HCT116 (cell line): Measurements from ENCODE around the gene PCDHB11. TPM values are rescaled to one million over a fixed set of nuclear protein-coding genes. Genes with fewer than 3 reads are reported as not detected.
"Not testable (repeated sequence)": the region's sequence is repeated elsewhere in the genome, so short reads cannot be mapped to it uniquely, and the experiment has no call there.

Source experiments
- ATAC-seq: fragments of 200-7000 bp; cut with Tn5 transposase; 2 replicates; pipeline ENCODE4 v1.9.1; 2020; ENCODE audit warnings: mild to moderate bottlenecking, moderate library complexity
- BruUV-seq: library from RNA; stranded (reverse); fragments of 400-500 nt; replicated peaks from 2 replicates; lab custom pipeline; 2021; lab: Mats Ljungman, UMichigan
- CTCF ChIA-PET: fragments of 300-600 bp; sonication (Branson Sonifier 250); formaldehyde crosslinking; loops from one replicate; lab custom pipeline; 2021; ENCODE audit warnings: antibody characterized with exemption; lab: Charles Lee
- POLR2A ChIA-PET: fragments of 300-600, 350-600 bp; sonication (Branson Sonifier 250); formaldehyde crosslinking; loops from one replicate; lab custom pipeline; 2021; ENCODE audit warnings: antibody characterized with exemption; lab: Charles Lee
- RAD21 ChIA-PET, 2 experiments: fragments of 300-600 bp; sonication (Branson Sonifier 250); formaldehyde crosslinking; loops; one replicate each; lab custom pipeline; 2023; ENCODE audit warnings: low total read pairs in 2 of 2; ENCODE audit not compliant: uncharacterized antibody in 2 of 2, unreplicated experiment in 2 of 2, low non-redundant PET in 1 of 2; lab: Charles Lee
- DNase-seq: peaks from one replicate; pipeline ENCODE4 v3.0.0-alpha.2; 2010; ENCODE audit warnings: low read depth, low spot score
- H2AFZ ChIP-seq: fragments of 200-600 bp; shearing (Covaris generic), sonication (generic); 2 replicates; pipeline ENCODE4 v1.6.1; 2017; ENCODE audit warnings: low read depth, mixed run types, mixed read lengths, antibody characterized with exemption, low read length; ENCODE audit not compliant: poor library complexity, severe bottlenecking
- H3K27ac ChIP-seq: 2 replicates; pipeline ENCODE4 v1.5.1; 2012; ENCODE audit warnings: low read depth, low read length
- H3K27me3 ChIP-seq: fragments of 200-600 bp; sonication (generic); 2 replicates; pipeline ENCODE4 v1.6.1; 2016; ENCODE audit warnings: mixed run types, low read length, mixed read lengths; ENCODE audit not compliant: insufficient read depth
- H3K36me3 ChIP-seq, 2 experiments: fragments of 200-500 bp in 1 of 2; fragments of 200-600 bp in 1 of 2; sonication (Bioruptor generic) in 1 of 2; sonication (generic) in 1 of 2; 2 replicates each; pipeline versions ENCODE4 v1.5.1 to v1.6.1; 2014 to 2016; ENCODE audit warnings: low read length in 2 of 2, inconsistent platforms in 1 of 2, mixed read lengths in 1 of 2, mixed run types in 1 of 2; ENCODE audit not compliant: insufficient read depth in 2 of 2, control insufficient read depth in 1 of 2
- H3K4me1 ChIP-seq, 2 experiments: fragments of 200-600 bp in 1 of 2; sonication (generic) in 1 of 2; 2 replicates each; pipeline versions ENCODE4 v1.5.1 to v1.6.1; 2012 to 2017; ENCODE audit warnings: low read length in 2 of 2, inconsistent platforms in 1 of 2, mild to moderate bottlenecking in 1 of 2, mixed read lengths in 1 of 2, mixed run types in 1 of 2, moderate library complexity in 1 of 2; ENCODE audit not compliant: insufficient read depth in 2 of 2, control insufficient read depth in 1 of 2
- H3K4me2 ChIP-seq: fragments of 200-600 bp; sonication (generic); 2 replicates; pipeline ENCODE4 v1.6.1; 2017; ENCODE audit warnings: mixed run types, low read length, mixed read lengths
- H3K4me3 ChIP-seq, 2 experiments: fragments of 200-600 bp in 1 of 2; sonication (generic) in 1 of 2; replicated peaks in 1 of 2; 2 replicates each; pipeline ENCODE4 v1.5.1; 2011 to 2016; ENCODE audit warnings: low read length in 2 of 2, control low read depth in 1 of 2, low read depth in 1 of 2, mild to moderate bottlenecking in 1 of 2, mixed read lengths in 1 of 2, mixed run types in 1 of 2
- H3K79me2 ChIP-seq: fragments of 200-600 bp; sonication (generic); 2 replicates; pipeline ENCODE4 v1.6.1; 2017; ENCODE audit warnings: mild to moderate bottlenecking, mixed run types, low read length, moderate library complexity, mixed read lengths; ENCODE audit not compliant: insufficient read depth
- H3K9ac ChIP-seq: fragments of 200-600 bp; sonication (generic); 2 replicates; pipeline ENCODE4 v1.6.1; 2016; ENCODE audit warnings: low read length, mixed read lengths
- H3K9me2 ChIP-seq: fragments of 200-600 bp; sonication (generic), shearing (Covaris generic); 2 replicates; pipeline ENCODE4 v1.6.1; 2017; ENCODE audit warnings: mixed run types, mild to moderate bottlenecking, moderate library complexity; ENCODE audit not compliant: insufficient read depth
- H3K9me3 ChIP-seq, 2 experiments: fragments of 200-500 bp in 1 of 2; fragments of 200-600 bp in 1 of 2; sonication (Bioruptor generic) in 1 of 2; sonication (generic) in 1 of 2; 2 replicates each; pipeline ENCODE4 v1.6.1; 2014 to 2017; ENCODE audit warnings: low read length in 2 of 2, mixed read lengths in 2 of 2, inconsistent platforms in 1 of 2, low read depth in 1 of 2, mild to moderate bottlenecking in 1 of 2, mixed run types in 1 of 2, moderate library complexity in 1 of 2; ENCODE audit not compliant: control insufficient read depth in 1 of 2, insufficient read depth in 1 of 2
- H4K20me1 ChIP-seq: fragments of 200-600 bp; sonication (generic), shearing (Covaris generic); 2 replicates; pipeline ENCODE4 v1.6.1; 2017; ENCODE audit warnings: mixed run types, mild to moderate bottlenecking, moderate library complexity; ENCODE audit not compliant: insufficient read depth
- CEBPB ChIP-seq: IDR thresholded peaks from 2 replicates; pipeline ENCODE4 v1.6.1; 2012; ENCODE audit warnings: low read depth
- CTCF ChIP-seq, 3 experiments: fragments of 200-600 bp in 1 of 3; sonication (generic) in 1 of 3; IDR thresholded peaks in 2 of 3; conservative IDR thresholded peaks in 1 of 3; 2 replicates each; pipeline ENCODE4 v1.5.1; 2012 to 2017; ENCODE audit warnings: low read depth in 2 of 3, low read length in 2 of 3, antibody characterized with exemption in 1 of 3, borderline replicate concordance in 1 of 3, control low read depth in 1 of 3, mild to moderate bottlenecking in 1 of 3, mixed read lengths in 1 of 3, mixed run types in 1 of 3, moderate library complexity in 1 of 3; ENCODE audit not compliant: insufficient read depth in 1 of 3
- ELF1 ChIP-seq: IDR thresholded peaks from 2 replicates; pipeline ENCODE4 v1.6.1; 2012; ENCODE audit warnings: low read depth, borderline replicate concordance
- EZH2 ChIP-seq: fragments of 200-600 bp; sonication (generic); IDR thresholded peaks from 2 replicates; pipeline ENCODE4 v1.6.1; 2017; ENCODE audit warnings: antibody characterized with exemption, mixed run types
- EZH2phosphoT487 ChIP-seq: fragments of 200-600 bp; IDR thresholded peaks from 2 replicates; pipeline ENCODE4 v1.6.1; 2018; ENCODE audit warnings: antibody characterized with exemption, borderline replicate concordance
- intact Hi-C: fragments of 100-400 bp; cut with micrococcal nuclease; formaldehyde crosslinking; loops from 2 replicates; pipeline ENCODE4 v1.10.0; 2022
- total RNA-seq: library from RNA; stranded (reverse); gene quantifications from one replicate; pipeline ENCODE4 v1.2.1, GENCODE V29; 2021; ENCODE audit not compliant: unreplicated experiment

PCDHB11 gene
- total RNA-seq, 1 experiment from 2014 or later = 0.07 TPM

- POLR2A ChIA-PET, H3K4me1 ChIP-seq, BruUV-seq, H3K36me3 ChIP-seq, H4K20me1 ChIP-seq, H3K9ac ChIP-seq, CTCF ChIA-PET, H3K79me2 ChIP-seq, H3K9me2 ChIP-seq, DNase-seq, H3K4me3 ChIP-seq, H2AFZ ChIP-seq, H3K27me3 ChIP-seq, ATAC-seq, intact Hi-C loops, H3K27ac ChIP-seq, H3K4me2 ChIP-seq, RAD21 ChIA-PET: not testable (repeated sequence)
- peaks cover 0 to 11% of the 10 kb centered on the region in 2 experiments; a peak in 3 of 4 replicates for H3K9me3 ChIP-seq
Measured at GRCh38 chr5:141201646-141202045, 2.2 kb downstream of the PCDHB11 start.

- Histone ChIP-seq H2AFZ (no peak within 1 kb of the TSS), H3K9me2 (no peaks in the 10 kb centered on the region), H3K4me1 (no peaks in the 10 kb centered on the region), H3K27me3 (no peaks in the 10 kb centered on the region), H3K4me3 (no peak within 1 kb of the TSS), H3K79me2 (no peaks in the 10 kb centered on the region), H3K36me3 (no peaks in the 10 kb centered on the region), H3K4me2 (no peak within 1 kb of the TSS), H4K20me1 (no peaks in the 10 kb centered on the region), H3K27ac (no peak within 1 kb of the TSS), H3K9ac (no peak within 1 kb of the TSS), H3K9me3 (no peaks in the 10 kb centered on the region; a peak in 1 of 4 replicates)
- CTCF ChIA-PET = no interaction called here
- no peak for DNase-seq
- BruUV-seq = no TSS peak
- ATAC-seq = no peak
- RAD21 ChIA-PET = no interaction called here
- POLR2A ChIA-PET = no interaction called here
- no peak for TF ChIP-seq ELF1
- TF ChIP-seq CEBPB = no peak
- TF ChIP-seq EZH2phosphoT487 = no peak
- TF ChIP-seq EZH2 = no peak
- 0 out of 6 replicates have a peak, but pooled peaks of 1 of the 3 experiments have one; percentile 14 for TF ChIP-seq CTCF (IDR thresholded peaks at IDR 0.05 in 2 of 3, conservative IDR thresholded peaks at IDR 0.05 in 1 of 3; ENCODE audit: borderline replicate concordance in 1 of 3, insufficient read depth in 1 of 3, low read depth in 2 of 3, low read length in 2 of 3)
- intact Hi-C loops = no loop called here
Measured at GRCh38 chr5:141208478-141208877, 9.1 kb downstream of the PCDHB11 start, which contains the start of gene PCDHB12. TSS of gene PCDHB12 (plus strand) at chr5:141208719. CDS start at chr5:141208908, 189 bp downstream.

- H3K36me3 ChIP-seq, H3K4me1 ChIP-seq, H3K27me3 ChIP-seq, H3K79me2 ChIP-seq, H3K27ac ChIP-seq, POLR2A ChIA-PET, RAD21 ChIA-PET, intact Hi-C loops, H4K20me1 ChIP-seq, BruUV-seq, H3K4me3 ChIP-seq, H3K9me3 ChIP-seq, CTCF ChIA-PET, H2AFZ ChIP-seq, H3K9ac ChIP-seq, H3K9me2 ChIP-seq, ATAC-seq, H3K4me2 ChIP-seq, DNase-seq: not testable (repeated sequence)
Measured at GRCh38 chr5:141210281-141210680, 10.9 kb downstream of the PCDHB11 start.
